ENCODE data around the gene NOTUM. TPM values are rescaled to one million over a fixed set of nuclear protein-coding genes. Genes with fewer than 3 reads are reported as not detected.

NOTUM gene
- total and polyA plus RNA-seq, 2 of the 4 experiments (the other 2 are of a cell fraction) = 0.05 TPM; not detected in 1

DNA sequence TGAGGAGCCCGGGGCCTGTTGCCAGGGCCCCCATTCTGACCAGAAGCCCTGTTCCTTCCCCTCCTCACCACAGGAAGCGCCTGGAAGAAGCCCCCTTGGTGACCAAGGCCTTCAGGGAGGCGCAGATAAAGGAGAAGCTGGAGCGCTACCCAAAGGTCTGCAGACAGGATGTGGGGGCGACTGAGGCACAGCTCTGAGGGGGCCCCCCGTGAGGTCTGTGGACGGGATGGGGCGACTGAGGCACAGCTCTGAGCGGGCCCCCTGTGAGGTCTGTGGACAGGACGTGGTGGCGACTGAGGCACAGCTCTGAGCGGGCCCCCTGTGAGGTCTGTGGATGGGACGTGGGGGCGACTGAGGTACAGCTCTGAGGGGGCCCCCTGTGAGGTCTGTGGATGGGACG, 48.4 kb upstream of the NOTUM start:
- Histone ChIP-seq H3K27me3 (ENCODE audit: control insufficient read depth, insufficient read depth, low read length) (no peaks in the 10 kb centered on the region), H3K18ac (ENCODE audit: low read depth, low read length) (no peak overlapping the region), H2AFZ (replicated peaks; ENCODE audit: low read length, poor library complexity) (no peak overlapping the region), H3K9me1 (ENCODE audit: insufficient read depth, low read length) (peaks cover 9% of the 10 kb centered on the region), H3K79me1 (ENCODE audit: low read depth in 1 of 2, low read length in 2 of 2) (peaks cover 5 to 21% of the 10 kb centered on the region in 2 experiments; a peak in 3 of 4 replicates), H3K14ac (replicated peaks; ENCODE audit: low read depth, low read length) (no peak overlapping the region), H2BK120ac (ENCODE audit: low read depth, low read length) (no peak overlapping the region), H2BK15ac (ENCODE audit: low read depth, low read length) (no peak overlapping the region), H2BK20ac (ENCODE audit: low read depth, low read length) (no peak overlapping the region), H3K4ac (ENCODE audit: low read depth, low read length) (no peak overlapping the region), H3K36me3 (ENCODE audit: control insufficient read depth, insufficient read depth, low read length) (peaks cover 3% of the 10 kb centered on the region; the same call in 1 of the 2 replicates), H3K4me1 (ENCODE audit: control insufficient read depth, insufficient read depth, low read length) (peaks cover 14% of the 10 kb centered on the region), H3K56ac (ENCODE audit: extremely low read depth, insufficient read depth, low read length) (no peak overlapping the region), H4K91ac (ENCODE audit: insufficient read depth, low read depth, low read length) (no peak overlapping the region), H2BK5ac (ENCODE audit: low read depth, low read length, poor library complexity, severe bottlenecking) (no peak overlapping the region), H2AK9ac (replicated peaks; ENCODE audit: low read depth, low read length, poor library complexity) (no peak overlapping the region), H3K4me2 (ENCODE audit: low read depth, low read length) (no peak overlapping the region), H4K20me1 (ENCODE audit: insufficient read depth, low read length) (no peaks in the 10 kb centered on the region; the same call in 1 of the 2 replicates), H3K9ac (ENCODE audit: low read depth, low read length) (no peak overlapping the region), H3K23ac (ENCODE audit: low read depth, low read length) (no peak overlapping the region), H3K27ac (ENCODE audit: insufficient read depth, low read length) (no peak overlapping the region), H4K8ac (ENCODE audit: low read depth in 2 of 2, low read length in 2 of 2) (no peak overlapping the region), H2AK5ac (ENCODE audit: low read depth, low read length) (no peak overlapping the region), H3K9me3 (ENCODE audit: control insufficient read depth, insufficient read depth, low read length) (no peaks in the 10 kb centered on the region), H3K4me3 (ENCODE audit: insufficient read depth, low read depth, low read length) (no peak overlapping the region), H4K5ac (ENCODE audit: low read depth, low read length) (no peak overlapping the region)
- CTCF ChIA-PET = interaction anchor here (0.7 kb wide), 1 partner anchor 459 kb away, joined by 3 read pairs; no protein-coding TSS in a partner anchor
- ATAC-seq (ENCODE audit: low read depth) = no peak
- no peak for DNase-seq
- intact Hi-C loops (cut with micrococcal nuclease) (no loop called here), in situ Hi-C loops (cut with MboI; ENCODE audit: low sequenced_read_pairs) (no loop called here), dilution Hi-C loops (cut with HindIII; ENCODE audit: low sequenced_read_pairs, unreplicated experiment) (no loop called here)
- 96% methylated on average over 6 of the region's 15 CpGs; no CpG with 5 or more reads in 1 of the 2 experiments for WGBS, 2 experiments (ENCODE audit: extremely low coverage in 2 of 2, insufficient read length in 1 of 2)
- TF ChIP-seq CHD1 (IDR thresholded peaks at IDR 0.05; ENCODE audit: low read depth, low read length) (no peak), CEBPB (IDR thresholded peaks at IDR 0.05; ENCODE audit: low read depth, low read length) (no peak), RCOR1 (IDR thresholded peaks at IDR 0.05; ENCODE audit: insufficient replicate concordance, low read length) (no peak), MAFK (IDR thresholded peaks at IDR 0.05; ENCODE audit: low read depth, low read length) (no peak), RAD21 (IDR thresholded peaks at IDR 0.05; ENCODE audit: low read length) (no peak), FOS (IDR thresholded peaks at IDR 0.05; ENCODE audit: low read depth, low read length) (no peak), RFX5 (IDR thresholded peaks at IDR 0.05; ENCODE audit: low read depth, low read length) (no peak), POLR2A (IDR thresholded peaks at IDR 0.05; ENCODE audit: low read depth, low read length) (no peak)
- TF ChIP-seq, protein P1, sequence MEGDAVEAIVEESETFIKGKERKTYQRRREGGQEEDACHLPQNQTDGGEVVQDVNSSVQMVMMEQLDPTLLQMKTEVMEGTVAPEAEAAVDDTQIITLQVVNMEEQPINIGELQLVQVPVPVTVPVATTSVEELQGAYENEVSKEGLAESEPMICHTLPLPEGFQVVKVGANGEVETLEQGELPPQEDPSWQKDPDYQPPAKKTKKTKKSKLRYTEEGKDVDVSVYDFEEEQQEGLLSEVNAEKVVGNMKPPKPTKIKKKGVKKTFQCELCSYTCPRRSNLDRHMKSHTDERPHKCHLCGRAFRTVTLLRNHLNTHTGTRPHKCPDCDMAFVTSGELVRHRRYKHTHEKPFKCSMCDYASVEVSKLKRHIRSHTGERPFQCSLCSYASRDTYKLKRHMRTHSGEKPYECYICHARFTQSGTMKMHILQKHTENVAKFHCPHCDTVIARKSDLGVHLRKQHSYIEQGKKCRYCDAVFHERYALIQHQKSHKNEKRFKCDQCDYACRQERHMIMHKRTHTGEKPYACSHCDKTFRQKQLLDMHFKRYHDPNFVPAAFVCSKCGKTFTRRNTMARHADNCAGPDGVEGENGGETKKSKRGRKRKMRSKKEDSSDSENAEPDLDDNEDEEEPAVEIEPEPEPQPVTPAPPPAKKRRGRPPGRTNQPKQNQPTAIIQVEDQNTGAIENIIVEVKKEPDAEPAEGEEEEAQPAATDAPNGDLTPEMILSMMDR (conservative IDR thresholded peaks at IDR 0.05; ENCODE audit: low read depth, low read length) = no peak
- POLR2A ChIA-PET (ENCODE audit: unreplicated experiment) = no interaction called here
- no TSS peak for BruUV-seq (replicated peaks)
